Hepatocyte (in vitro differentiated cells): ENCODE measurements around the gene FYTTD1.

Experiments used
- CTCF ChIP-seq: fragments of 200-600 bp; sonication (generic); IDR thresholded peaks from 2 replicates; pipeline ENCODE4 v1.5.1; 2016; ENCODE audit warnings: antibody characterized with exemption, mild to moderate bottlenecking; ENCODE audit not compliant: poor library complexity
- EZH2 ChIP-seq: fragments of 200-600 bp; sonication (generic); IDR thresholded peaks from 2 replicates; pipeline ENCODE4 v1.6.1; 2016; ENCODE audit warnings: antibody characterized with exemption, mild to moderate bottlenecking, borderline replicate concordance

GRCh38 chr3:197758512-197758911 is 8.8 kb downstream of the FYTTD1 start:
- TF ChIP-seq CTCF (no peak), EZH2 (no peak)
